ENCODE data around the gene APOA1. TPM values are rescaled to one million over a fixed set of nuclear protein-coding genes. Genes with fewer than 3 reads are reported as not detected.

The APOA1 gene
- total and polyA plus RNA-seq, 10 of the 15 experiments (the other 5 are each of a cell fraction or from before 2014, with no cell fraction given) = 0.10 to 2.4 (median 0.24) TPM; not detected in 3

DNA sequence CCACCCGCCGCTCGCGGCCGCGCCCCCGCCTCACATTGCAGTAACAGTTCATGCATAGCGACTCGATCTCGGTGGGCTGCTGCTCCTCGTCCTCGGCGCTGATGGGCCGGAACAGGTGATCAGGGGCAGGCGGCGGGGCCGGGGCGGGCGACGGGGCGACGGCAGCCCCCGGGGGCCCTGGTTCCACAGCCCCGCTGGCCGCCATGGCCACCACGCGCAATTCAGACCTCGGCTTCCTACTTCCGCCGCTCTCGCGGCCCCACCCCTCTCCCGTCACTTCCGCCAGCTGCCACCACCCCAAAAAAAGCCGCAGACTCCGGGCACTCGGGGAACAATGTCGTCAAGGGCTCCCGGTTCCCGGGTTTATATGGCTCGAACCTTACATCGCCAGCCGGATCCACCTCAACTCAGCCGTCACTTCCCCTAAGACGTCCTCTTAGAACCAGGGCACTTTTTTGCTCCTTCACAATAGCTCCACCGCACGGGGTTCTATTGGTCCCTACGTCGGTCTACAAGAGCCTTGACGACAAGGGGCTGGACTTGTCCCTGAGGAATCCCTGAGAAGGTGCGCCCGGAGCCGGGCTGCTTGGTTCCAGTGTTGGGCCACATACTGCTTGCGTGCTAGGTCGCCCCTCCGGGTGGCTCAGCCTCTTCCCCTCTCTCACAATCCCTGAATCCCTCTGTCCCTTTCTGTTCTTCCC, 49.5 kb downstream of the APOA1 start, which contains the start of gene ZPR1 (continued):
- TF ChIP-seq, protein P1, sequence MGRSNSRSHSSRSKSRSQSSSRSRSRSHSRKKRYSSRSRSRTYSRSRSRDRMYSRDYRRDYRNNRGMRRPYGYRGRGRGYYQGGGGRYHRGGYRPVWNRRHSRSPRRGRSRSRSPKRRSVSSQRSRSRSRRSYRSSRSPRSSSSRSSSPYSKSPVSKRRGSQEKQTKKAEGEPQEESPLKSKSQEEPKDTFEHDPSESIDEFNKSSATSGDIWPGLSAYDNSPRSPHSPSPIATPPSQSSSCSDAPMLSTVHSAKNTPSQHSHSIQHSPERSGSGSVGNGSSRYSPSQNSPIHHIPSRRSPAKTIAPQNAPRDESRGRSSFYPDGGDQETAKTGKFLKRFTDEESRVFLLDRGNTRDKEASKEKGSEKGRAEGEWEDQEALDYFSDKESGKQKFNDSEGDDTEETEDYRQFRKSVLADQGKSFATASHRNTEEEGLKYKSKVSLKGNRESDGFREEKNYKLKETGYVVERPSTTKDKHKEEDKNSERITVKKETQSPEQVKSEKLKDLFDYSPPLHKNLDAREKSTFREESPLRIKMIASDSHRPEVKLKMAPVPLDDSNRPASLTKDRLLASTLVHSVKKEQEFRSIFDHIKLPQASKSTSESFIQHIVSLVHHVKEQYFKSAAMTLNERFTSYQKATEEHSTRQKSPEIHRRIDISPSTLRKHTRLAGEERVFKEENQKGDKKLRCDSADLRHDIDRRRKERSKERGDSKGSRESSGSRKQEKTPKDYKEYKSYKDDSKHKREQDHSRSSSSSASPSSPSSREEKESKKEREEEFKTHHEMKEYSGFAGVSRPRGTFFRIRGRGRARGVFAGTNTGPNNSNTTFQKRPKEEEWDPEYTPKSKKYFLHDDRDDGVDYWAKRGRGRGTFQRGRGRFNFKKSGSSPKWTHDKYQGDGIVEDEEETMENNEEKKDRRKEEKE (IDR thresholded peaks at IDR 0.05) = no peak
- no peak for TF ChIP-seq YBX1 (IDR thresholded peaks at IDR 0.05)
- TF ChIP-seq, protein P2, sequence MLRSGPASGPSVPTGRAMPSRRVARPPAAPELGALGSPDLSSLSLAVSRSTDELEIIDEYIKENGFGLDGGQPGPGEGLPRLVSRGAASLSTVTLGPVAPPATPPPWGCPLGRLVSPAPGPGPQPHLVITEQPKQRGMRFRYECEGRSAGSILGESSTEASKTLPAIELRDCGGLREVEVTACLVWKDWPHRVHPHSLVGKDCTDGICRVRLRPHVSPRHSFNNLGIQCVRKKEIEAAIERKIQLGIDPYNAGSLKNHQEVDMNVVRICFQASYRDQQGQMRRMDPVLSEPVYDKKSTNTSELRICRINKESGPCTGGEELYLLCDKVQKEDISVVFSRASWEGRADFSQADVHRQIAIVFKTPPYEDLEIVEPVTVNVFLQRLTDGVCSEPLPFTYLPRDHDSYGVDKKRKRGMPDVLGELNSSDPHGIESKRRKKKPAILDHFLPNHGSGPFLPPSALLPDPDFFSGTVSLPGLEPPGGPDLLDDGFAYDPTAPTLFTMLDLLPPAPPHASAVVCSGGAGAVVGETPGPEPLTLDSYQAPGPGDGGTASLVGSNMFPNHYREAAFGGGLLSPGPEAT (IDR thresholded peaks at IDR 0.05; ENCODE audit: low read depth) = 0 out of 2 replicates have a peak, but pooled peaks have one; percentile 29
- no peak for TF ChIP-seq SUPT20H (IDR thresholded peaks at IDR 0.05; ENCODE audit: borderline replicate concordance, control insufficient read depth, low read depth, low read length)
- TF ChIP-seq EED (IDR thresholded peaks at IDR 0.05; ENCODE audit: low read depth) = no peak
- TF ChIP-seq NRF1 (conservative IDR thresholded peaks at IDR 0.05; ENCODE audit: low read depth, low read length) = no peak
- no peak for TF ChIP-seq BMI1 (IDR thresholded peaks at IDR 0.05; ENCODE audit: borderline replicate concordance)
- no peak for TF ChIP-seq ASH2L (IDR thresholded peaks at IDR 0.05; ENCODE audit: borderline replicate concordance, low read depth)
- no peak for TF ChIP-seq IRF4 (IDR thresholded peaks at IDR 0.05; ENCODE audit: low read depth, low read length)
- peak in 1 of 2 experiments; percentile 36; a peak in 1 of 4 replicates for TF ChIP-seq BHLHE40 (IDR thresholded peaks at IDR 0.05; ENCODE audit: borderline replicate concordance in 1 of 2, low read depth in 2 of 2, low read length in 1 of 2)
- no peak for TF ChIP-seq SP1 (IDR thresholded peaks at IDR 0.05; ENCODE audit: low read depth, low read length)
- TF ChIP-seq NFYB (IDR thresholded peaks at IDR 0.05; ENCODE audit: insufficient read depth, low read depth, low read length) = 0 out of 2 replicates have a peak, but pooled peaks have one; percentile 35
- no peak for TF ChIP-seq MEF2A (IDR thresholded peaks at IDR 0.05; ENCODE audit: insufficient read depth, low read depth, low read length)
- no peak for TF ChIP-seq MYC (IDR thresholded peaks at IDR 0.05; ENCODE audit: insufficient read depth, insufficient read length, insufficient replicate concordance, low read length, severe bottlenecking)
- TF ChIP-seq BRCA1 (IDR thresholded peaks at IDR 0.05; ENCODE audit: low read depth, low read length) = no peak
- TF ChIP-seq JUND (IDR thresholded peaks at IDR 0.05; ENCODE audit: low read depth, low read length) = no peak
- no peak for TF ChIP-seq KAT2A (conservative IDR thresholded peaks at IDR 0.05; ENCODE audit: control insufficient read depth, low read depth, low read length)
- TF ChIP-seq, protein P3, sequence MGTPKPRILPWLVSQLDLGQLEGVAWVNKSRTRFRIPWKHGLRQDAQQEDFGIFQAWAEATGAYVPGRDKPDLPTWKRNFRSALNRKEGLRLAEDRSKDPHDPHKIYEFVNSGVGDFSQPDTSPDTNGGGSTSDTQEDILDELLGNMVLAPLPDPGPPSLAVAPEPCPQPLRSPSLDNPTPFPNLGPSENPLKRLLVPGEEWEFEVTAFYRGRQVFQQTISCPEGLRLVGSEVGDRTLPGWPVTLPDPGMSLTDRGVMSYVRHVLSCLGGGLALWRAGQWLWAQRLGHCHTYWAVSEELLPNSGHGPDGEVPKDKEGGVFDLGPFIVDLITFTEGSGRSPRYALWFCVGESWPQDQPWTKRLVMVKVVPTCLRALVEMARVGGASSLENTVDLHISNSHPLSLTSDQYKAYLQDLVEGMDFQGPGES (IDR thresholded peaks at IDR 0.05) = no peak
- no peak for TF ChIP-seq NFYA (IDR thresholded peaks at IDR 0.05; ENCODE audit: borderline replicate concordance, low read depth, low read length)
- TF ChIP-seq, protein P4, sequence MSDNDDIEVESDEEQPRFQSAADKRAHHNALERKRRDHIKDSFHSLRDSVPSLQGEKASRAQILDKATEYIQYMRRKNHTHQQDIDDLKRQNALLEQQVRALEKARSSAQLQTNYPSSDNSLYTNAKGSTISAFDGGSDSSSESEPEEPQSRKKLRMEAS (IDR thresholded peaks at IDR 0.05; ENCODE audit: low read depth, low read length) = peak; percentile 91
- 0 out of 2 replicates have a peak, but pooled peaks have one; percentile 12 for TF ChIP-seq NR2F1 (conservative IDR thresholded peaks at IDR 0.05)
- TF ChIP-seq, protein P5, sequence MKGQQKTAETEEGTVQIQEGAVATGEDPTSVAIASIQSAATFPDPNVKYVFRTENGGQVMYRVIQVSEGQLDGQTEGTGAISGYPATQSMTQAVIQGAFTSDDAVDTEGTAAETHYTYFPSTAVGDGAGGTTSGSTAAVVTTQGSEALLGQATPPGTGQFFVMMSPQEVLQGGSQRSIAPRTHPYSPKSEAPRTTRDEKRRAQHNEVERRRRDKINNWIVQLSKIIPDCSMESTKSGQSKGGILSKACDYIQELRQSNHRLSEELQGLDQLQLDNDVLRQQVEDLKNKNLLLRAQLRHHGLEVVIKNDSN (IDR thresholded peaks at IDR 0.05; ENCODE audit: borderline replicate concordance, extremely low read length, insufficient read depth, low read depth, low read length) = no peak
- TF ChIP-seq TCF12 (IDR thresholded peaks at IDR 0.05; ENCODE audit: low read depth, low read length) = peak; percentile 76; the same call in 1 of the 2 replicates
